ENCODE data around the gene ZCCHC24.

GRCh38 chr10:79367426-79368189 lies 77.8 kb downstream of the ZCCHC24 start:
- no peak for TF ChIP-seq POLR2AphosphoS5 (IDR thresholded peaks at IDR 0.05)
- TF ChIP-seq CTCF (IDR thresholded peaks at IDR 0.05), result no peak
- no peak for TF ChIP-seq POLR2A (IDR thresholded peaks at IDR 0.05; ENCODE audit: low read depth)

Data from esophagus muscularis mucosa (tissue), 3 donors.